ENCODE data around the gene CCDC71.

Gene CCDC71

GRCh38 chr3:49119439-49119838 lies 46.7 kb downstream of the CCDC71 start:
- peak overlapping the region; percentile 93 for H3K4me3 ChIP-seq (ENCODE audit: low read depth, low read length)
- TF ChIP-seq CTCF (IDR thresholded peaks at IDR 0.05; ENCODE audit: borderline replicate concordance, insufficient read depth, low read depth, low read length): no peak

- no peak overlapping the region for H3K4me3 ChIP-seq (ENCODE audit: low read depth, low read length)
Observed at GRCh38 chr3:49119036-49119435, 47.1 kb downstream of the CCDC71 start.

More at GRCh38 chr3:49119036-49119435, 47.1 kb downstream of the CCDC71 start:
- no peak for TF ChIP-seq CTCF (IDR thresholded peaks at IDR 0.05; ENCODE audit: borderline replicate concordance, insufficient read depth, low read depth, low read length)
